Right atrium auricular region (tissue), 2 donors: Measurements from ENCODE around the gene TNFRSF6B. TPM values are rescaled to one million over a fixed set of nuclear protein-coding genes. Genes with fewer than 3 reads are reported as not detected.

Source experiments
- DNase-seq: peaks from one replicate; pipeline ENCODE4 v3.0.0-alpha.2; 2019; ENCODE audit warnings: low spot score
- H3K27ac ChIP-seq, 2 donors: fragments of 200-600 bp; sonication (generic); 1 replicate in 1 of 2; 2 replicates in 1 of 2; pipeline ENCODE4 v1.5.1; 2016 to 2019
- H3K27me3 ChIP-seq, 2 donors: fragments of 200-600 bp; sonication (generic); one replicate each; pipeline versions ENCODE4 v1.5.1 to v1.6.0; 2017 to 2019
- H3K36me3 ChIP-seq: fragments of 200-600 bp; sonication (generic); one replicate; pipeline ENCODE4 v1.5.1; 2016
- H3K4me1 ChIP-seq, 2 donors: fragments of 200-600 bp; sonication (generic); one replicate each; pipeline versions ENCODE4 v1.5.1 to v1.6.0; 2017 to 2019
- H3K4me3 ChIP-seq, 2 donors: fragments of 200-600 bp; sonication (generic); 1 replicate in 1 of 2; 2 replicates in 1 of 2; pipeline ENCODE4 v1.5.1; 2017 to 2019; ENCODE audit warnings: mild to moderate bottlenecking in 1 of 2, moderate library complexity in 1 of 2
- H3K9me3 ChIP-seq, 2 donors: fragments of 200-600 bp; sonication (generic); one replicate each; pipeline ENCODE4 v1.5.1; 2019
- total RNA-seq, 2 donors: library from RNA; depleted of rRNA; stranded (reverse); fragments of >200 nt; gene quantifications; one replicate each; pipeline ENCODE4 v1.1.0, GENCODE V29; 2016
- TF ChIP-seq, protein P1 (sequence below), 2 donors: fragments of 200-600 bp; sonication (generic); IDR thresholded peaks; one replicate each; pipeline ENCODE4 v1.5.1; 2019; ENCODE audit warnings: antibody characterized with exemption in 2 of 2

Gene TNFRSF6B
- total RNA-seq, 2 donors from 2014 or later = 1.2 to 3.8 TPM

DNA sequence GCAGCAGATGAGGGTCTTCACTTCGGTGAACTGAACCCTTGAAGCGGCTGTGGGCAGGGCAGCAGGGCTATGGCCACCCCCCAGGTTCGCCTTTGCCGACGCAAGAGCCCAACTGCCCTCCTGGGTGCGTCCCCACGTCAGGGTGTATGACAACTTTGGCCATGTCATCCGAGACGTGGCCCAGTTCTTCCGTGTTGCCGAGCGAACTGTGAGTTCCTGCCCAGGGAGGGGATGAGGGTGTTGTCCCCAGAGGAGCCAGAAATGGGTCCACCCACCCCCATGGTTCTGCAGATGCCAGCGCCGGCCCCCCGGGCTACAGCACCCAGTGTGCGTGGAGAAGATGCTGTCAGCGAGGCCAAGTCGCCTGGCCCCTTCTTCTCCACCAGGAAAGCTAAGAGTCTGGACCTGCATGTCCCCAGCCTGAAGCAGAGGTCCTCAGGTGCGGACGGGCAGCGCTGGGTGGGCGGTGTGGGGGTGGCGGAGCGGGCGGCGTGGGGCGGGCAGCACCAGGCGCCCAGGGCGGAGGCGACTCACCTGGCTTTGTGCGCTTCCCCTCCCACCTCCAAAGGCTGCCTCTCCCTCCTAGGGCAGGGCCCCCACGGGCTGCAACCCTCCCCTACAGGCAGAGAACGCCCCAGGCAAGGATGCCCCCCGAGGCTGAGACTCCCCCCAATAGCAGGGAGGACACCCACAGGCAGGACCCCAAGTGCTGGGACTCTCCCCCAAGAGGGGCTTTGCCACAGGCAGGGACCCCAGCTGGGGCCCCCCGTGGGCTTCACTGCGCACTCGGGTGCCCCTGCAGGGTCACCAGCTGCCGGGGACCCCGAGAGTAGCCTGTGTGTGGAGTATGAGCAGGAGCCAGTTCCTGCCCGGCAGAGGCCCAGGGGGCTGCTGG lies 6.2 kb upstream of the TNFRSF6B start:
- H3K27me3 ChIP-seq = no peaks in the 10 kb centered on the region
- H3K4me3 ChIP-seq = no peak overlapping the region
- peaks cover 11% of the 10 kb centered on the region for H3K36me3 ChIP-seq
- no peaks in the 10 kb centered on the region for H3K9me3 ChIP-seq
- peaks cover 0 to 46% of the 10 kb centered on the region in 2 donors for H3K4me1 ChIP-seq
- no peak overlapping the region for H3K27ac ChIP-seq
- DNase-seq = no peak
- TF ChIP-seq, protein P1, sequence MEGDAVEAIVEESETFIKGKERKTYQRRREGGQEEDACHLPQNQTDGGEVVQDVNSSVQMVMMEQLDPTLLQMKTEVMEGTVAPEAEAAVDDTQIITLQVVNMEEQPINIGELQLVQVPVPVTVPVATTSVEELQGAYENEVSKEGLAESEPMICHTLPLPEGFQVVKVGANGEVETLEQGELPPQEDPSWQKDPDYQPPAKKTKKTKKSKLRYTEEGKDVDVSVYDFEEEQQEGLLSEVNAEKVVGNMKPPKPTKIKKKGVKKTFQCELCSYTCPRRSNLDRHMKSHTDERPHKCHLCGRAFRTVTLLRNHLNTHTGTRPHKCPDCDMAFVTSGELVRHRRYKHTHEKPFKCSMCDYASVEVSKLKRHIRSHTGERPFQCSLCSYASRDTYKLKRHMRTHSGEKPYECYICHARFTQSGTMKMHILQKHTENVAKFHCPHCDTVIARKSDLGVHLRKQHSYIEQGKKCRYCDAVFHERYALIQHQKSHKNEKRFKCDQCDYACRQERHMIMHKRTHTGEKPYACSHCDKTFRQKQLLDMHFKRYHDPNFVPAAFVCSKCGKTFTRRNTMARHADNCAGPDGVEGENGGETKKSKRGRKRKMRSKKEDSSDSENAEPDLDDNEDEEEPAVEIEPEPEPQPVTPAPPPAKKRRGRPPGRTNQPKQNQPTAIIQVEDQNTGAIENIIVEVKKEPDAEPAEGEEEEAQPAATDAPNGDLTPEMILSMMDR (IDR thresholded peaks at IDR 0.05) = no peak

- no peak for DNase-seq
- H3K4me3 ChIP-seq = no peak overlapping the region
- no peak overlapping the region for H3K27ac ChIP-seq
- H3K36me3 ChIP-seq = peaks cover 14% of the 10 kb centered on the region
- no peaks in the 10 kb centered on the region for H3K27me3 ChIP-seq
- TF ChIP-seq, protein P1 (IDR thresholded peaks at IDR 0.05) = no peak
- peaks cover 0 to 46% of the 10 kb centered on the region in 2 donors for H3K4me1 ChIP-seq
- no peaks in the 10 kb centered on the region for H3K9me3 ChIP-seq
Observed at GRCh38 chr20:63690898-63691710, 5.3 kb upstream of the TNFRSF6B start.

GRCh38 chr20:63691711-63692435 lies 4.6 kb upstream of the TNFRSF6B start:
- TF ChIP-seq, protein P1 (IDR thresholded peaks at IDR 0.05) = no peak
- DNase-seq = no peak
- Histone ChIP-seq H3K27ac (no peak overlapping the region), H3K9me3 (no peaks in the 10 kb centered on the region), H3K27me3 (no peaks in the 10 kb centered on the region), H3K36me3 (peaks cover 14% of the 10 kb centered on the region), H3K4me3 (no peak overlapping the region), H3K4me1 (peaks cover 0 to 46% of the 10 kb centered on the region in 2 donors)

DNA sequence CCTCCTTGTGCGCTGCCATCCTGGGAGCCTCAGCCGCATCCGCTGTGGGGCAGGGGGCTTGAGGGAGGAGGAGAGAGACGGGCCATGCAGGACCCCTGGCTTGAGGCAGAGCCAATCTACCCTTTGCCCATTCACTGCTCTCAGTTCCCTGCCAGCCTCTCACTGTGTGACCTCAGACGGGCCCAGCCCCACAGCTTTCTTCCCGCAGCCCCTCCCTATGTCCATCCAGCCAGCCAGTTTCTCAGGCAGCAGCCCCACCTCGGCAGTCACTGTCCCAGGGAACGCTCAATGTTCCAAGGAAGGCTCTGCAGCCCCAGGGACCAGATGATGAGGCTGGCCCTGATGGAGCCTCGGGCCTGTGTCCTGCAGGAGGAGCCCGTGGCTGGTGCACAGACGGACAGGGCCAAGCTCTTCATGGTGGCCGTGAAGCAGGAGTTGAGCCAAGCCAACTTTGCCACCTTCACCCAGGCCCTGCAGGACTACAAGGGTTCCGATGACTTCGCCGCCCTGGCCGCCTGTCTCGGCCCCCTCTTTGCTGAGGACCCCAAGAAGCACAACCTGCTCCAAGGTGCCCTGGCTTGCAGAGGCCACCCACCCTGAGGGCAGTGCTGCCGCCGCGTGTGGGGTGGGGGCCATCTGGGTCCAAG lies 3.9 kb upstream of the TNFRSF6B start:
- peaks cover 0 to 46% of the 10 kb centered on the region in 2 donors for H3K4me1 ChIP-seq

More for the DNA sequence above, 3.9 kb upstream of the TNFRSF6B start:
- no peak overlapping the region for H3K4me3 ChIP-seq
- no peak overlapping the region for H3K27ac ChIP-seq
- no peaks in the 10 kb centered on the region for H3K27me3 ChIP-seq
- TF ChIP-seq, protein P1 (IDR thresholded peaks at IDR 0.05) = no peak
- H3K36me3 ChIP-seq = peaks cover 14% of the 10 kb centered on the region
- no peaks in the 10 kb centered on the region for H3K9me3 ChIP-seq
- no peak for DNase-seq
